ENCODE data around the gene XPR1. TPM values are rescaled to one million over a fixed set of nuclear protein-coding genes. Genes with fewer than 3 reads are reported as not detected.

Gene XPR1
- total and polyA plus RNA-seq, 8 donors, result 0.92 to 27.0 (median 4.5) TPM

DNA sequence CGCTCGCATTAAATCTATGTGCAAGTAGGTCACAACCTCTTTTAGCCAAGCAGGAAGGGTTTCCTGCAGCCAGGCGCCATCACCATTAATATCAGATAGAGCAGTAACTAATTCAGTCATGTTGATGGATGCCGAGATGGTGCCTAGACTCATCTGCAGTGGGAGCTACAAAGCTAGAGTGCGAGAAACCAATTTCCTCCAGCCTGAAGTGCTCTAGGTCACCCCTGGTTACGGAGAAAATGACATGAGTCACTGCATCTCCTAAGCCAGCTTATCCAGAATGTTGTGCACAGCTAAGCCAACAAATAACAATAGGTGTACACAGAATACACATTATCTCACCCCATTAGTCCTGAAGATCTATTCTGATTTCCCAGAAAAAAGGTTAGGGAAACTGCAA lies 37.1 kb upstream of the XPR1 start:
- TF ChIP-seq POLR2A (IDR thresholded peaks at IDR 0.05) (no peak), EP300 (IDR thresholded peaks at IDR 0.05) (no peak), POLR2AphosphoS5 (IDR thresholded peaks at IDR 0.05) (no peak)
- TF ChIP-seq, protein P1, sequence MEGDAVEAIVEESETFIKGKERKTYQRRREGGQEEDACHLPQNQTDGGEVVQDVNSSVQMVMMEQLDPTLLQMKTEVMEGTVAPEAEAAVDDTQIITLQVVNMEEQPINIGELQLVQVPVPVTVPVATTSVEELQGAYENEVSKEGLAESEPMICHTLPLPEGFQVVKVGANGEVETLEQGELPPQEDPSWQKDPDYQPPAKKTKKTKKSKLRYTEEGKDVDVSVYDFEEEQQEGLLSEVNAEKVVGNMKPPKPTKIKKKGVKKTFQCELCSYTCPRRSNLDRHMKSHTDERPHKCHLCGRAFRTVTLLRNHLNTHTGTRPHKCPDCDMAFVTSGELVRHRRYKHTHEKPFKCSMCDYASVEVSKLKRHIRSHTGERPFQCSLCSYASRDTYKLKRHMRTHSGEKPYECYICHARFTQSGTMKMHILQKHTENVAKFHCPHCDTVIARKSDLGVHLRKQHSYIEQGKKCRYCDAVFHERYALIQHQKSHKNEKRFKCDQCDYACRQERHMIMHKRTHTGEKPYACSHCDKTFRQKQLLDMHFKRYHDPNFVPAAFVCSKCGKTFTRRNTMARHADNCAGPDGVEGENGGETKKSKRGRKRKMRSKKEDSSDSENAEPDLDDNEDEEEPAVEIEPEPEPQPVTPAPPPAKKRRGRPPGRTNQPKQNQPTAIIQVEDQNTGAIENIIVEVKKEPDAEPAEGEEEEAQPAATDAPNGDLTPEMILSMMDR (IDR thresholded peaks at IDR 0.05), result no peak
- Histone ChIP-seq H3K4me1 (no peaks in the 10 kb centered on the region), H3K36me3 (no peaks in the 10 kb centered on the region), H3K27ac (no peak overlapping the region), H3K4me3 (no peak overlapping the region), H3K9me3 (no peaks in the 10 kb centered on the region), H3K27me3 (peaks cover 0 to 6% (median 0%) of the 10 kb centered on the region in 3 donors)
- WGBS, 5 donors, result 79 to 88% (median 86%) methylated on average over 6 of the region's 6 CpGs
- intact Hi-C loops (cut with DNase I; ENCODE audit: low total_unique reads), result no loop called here
- DNase-seq, result no peak

DNA sequence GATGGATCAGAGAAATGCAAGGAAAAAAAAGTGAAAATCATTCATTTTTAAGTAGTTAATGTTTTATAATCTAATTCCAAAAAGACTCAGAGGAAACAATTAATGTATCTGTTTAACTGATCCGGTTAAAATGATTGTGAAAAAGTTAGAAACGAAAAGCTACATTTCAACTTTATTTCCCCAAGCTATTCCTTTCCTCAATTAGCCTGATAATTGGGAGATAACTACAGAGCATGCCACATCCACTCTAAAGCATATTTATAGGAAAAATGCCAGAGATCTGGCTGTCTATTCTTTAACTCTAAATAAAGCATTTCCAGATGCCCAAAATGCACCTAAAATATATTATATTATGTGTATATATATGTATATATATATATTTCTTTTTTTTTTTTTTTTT lies 35.9 kb upstream of the XPR1 start:
- WGBS, 5 donors, result 79 to 93% (median 87%) methylated on average over 2 of the region's 2 CpGs
- Histone ChIP-seq H3K9me3 (no peaks in the 10 kb centered on the region), H3K27ac (no peak overlapping the region), H3K4me3 (no peak overlapping the region), H3K4me1 (no peaks in the 10 kb centered on the region), H3K27me3 (peaks cover 0 to 6% (median 0%) of the 10 kb centered on the region in 3 donors), H3K36me3 (no peaks in the 10 kb centered on the region)
- DNase-seq, result no peak
- intact Hi-C loops (cut with DNase I; ENCODE audit: low total_unique reads), result no loop called here
- no peak for TF ChIP-seq POLR2A (IDR thresholded peaks at IDR 0.05)
- no peak for TF ChIP-seq POLR2AphosphoS5 (IDR thresholded peaks at IDR 0.05)
- TF ChIP-seq, protein P1 (IDR thresholded peaks at IDR 0.05), result no peak
- no peak for TF ChIP-seq EP300 (IDR thresholded peaks at IDR 0.05)

DNA sequence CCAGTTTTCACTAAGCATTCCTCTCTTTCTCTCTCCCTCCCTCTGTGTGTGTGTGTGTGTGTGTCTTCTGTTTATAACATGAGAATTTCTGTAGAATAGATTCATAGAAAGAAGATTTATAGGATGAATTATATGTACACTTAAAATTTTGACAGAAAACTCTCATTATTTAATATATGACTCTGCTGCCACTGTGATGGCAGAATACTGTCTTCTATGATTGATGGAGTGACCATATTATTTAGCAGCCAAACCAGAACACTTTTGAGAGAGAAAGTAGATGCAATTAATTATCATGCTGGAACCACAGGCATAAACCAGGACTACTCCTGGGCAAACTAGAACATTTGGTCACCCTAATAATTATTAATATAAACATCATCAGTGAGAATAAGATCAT lies 34.3 kb upstream of the XPR1 start:
- Histone ChIP-seq H3K4me3 (no peak overlapping the region), H3K27me3 (peaks cover 0 to 6% (median 0%) of the 10 kb centered on the region in 3 donors), H3K9me3 (no peaks in the 10 kb centered on the region), H3K36me3 (no peaks in the 10 kb centered on the region), H3K4me1 (no peaks in the 10 kb centered on the region), H3K27ac (no peak overlapping the region)
- intact Hi-C loops (cut with DNase I; ENCODE audit: low total_unique reads), result no loop called here
- TF ChIP-seq, protein P1 (IDR thresholded peaks at IDR 0.05), result no peak
- no peak for TF ChIP-seq EP300 (IDR thresholded peaks at IDR 0.05)
- no peak for TF ChIP-seq POLR2AphosphoS5 (IDR thresholded peaks at IDR 0.05)
- no peak for TF ChIP-seq POLR2A (IDR thresholded peaks at IDR 0.05)
- DNase-seq, result no peak

DNA sequence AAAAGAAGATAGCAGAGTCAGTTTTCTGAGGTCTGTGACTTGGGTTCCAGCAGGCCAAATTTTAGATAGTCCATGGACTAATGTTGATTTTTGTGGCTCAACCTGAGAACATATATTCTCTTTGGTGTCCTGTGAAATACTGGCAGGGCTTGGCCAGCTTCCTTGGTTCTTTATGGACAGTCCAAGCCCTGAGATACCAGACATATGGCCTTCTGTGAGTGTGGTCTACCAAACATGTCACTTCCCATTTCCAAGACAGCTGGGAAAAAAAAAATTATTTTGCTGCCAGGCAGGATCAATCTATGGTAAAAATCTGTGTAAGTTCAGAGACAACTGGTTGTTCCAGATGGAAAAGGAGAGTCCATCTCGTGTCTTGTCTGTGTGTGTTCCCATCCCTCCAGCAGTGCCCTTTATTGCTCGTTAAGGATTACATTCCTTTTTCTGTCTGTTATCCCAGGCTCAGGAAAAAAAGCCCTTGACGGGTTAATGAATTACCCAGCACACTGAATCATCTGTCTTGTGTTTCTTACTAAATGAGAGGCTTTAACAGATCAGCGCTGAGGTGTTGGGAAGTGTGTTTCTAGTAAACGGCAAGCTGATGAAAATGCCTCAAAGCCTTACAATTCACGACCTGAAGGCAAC lies 33.4 kb upstream of the XPR1 start:
- 28 to 57% (median 45%) methylated on average over 6 of the region's 6 CpGs for WGBS, 5 donors
- no peaks in the 10 kb centered on the region for H3K36me3 ChIP-seq
- no peak overlapping the region for H3K27ac ChIP-seq

More for the DNA sequence above, 33.4 kb upstream of the XPR1 start:
- Histone ChIP-seq H3K9me3 (no peaks in the 10 kb centered on the region), H3K4me1 (no peaks in the 10 kb centered on the region), H3K27me3 (peaks cover 0 to 6% (median 0%) of the 10 kb centered on the region in 3 donors), H3K4me3 (no peak overlapping the region)
- intact Hi-C loops (cut with DNase I; ENCODE audit: low total_unique reads), result no loop called here
- no peak for TF ChIP-seq POLR2AphosphoS5 (IDR thresholded peaks at IDR 0.05)
- TF ChIP-seq EP300 (IDR thresholded peaks at IDR 0.05), result no peak
- TF ChIP-seq, protein P1 (IDR thresholded peaks at IDR 0.05), result no peak
- no peak for TF ChIP-seq POLR2A (IDR thresholded peaks at IDR 0.05)
- peak in 1 of 2 donors; percentile 51 for DNase-seq
